ENCODE measurements around the gene ESRRB.

ESRRB gene

GRCh38 chr14:76446486-76446885 lies 70.5 kb downstream of the ESRRB start:
- no peak for DNase-seq (ENCODE audit: extremely low read depth in 1 of 2, low read depth in 1 of 2)

GRCh38 chr14:76446921-76447320 lies 71.0 kb downstream of the ESRRB start:
- DNase-seq (ENCODE audit: extremely low read depth in 1 of 2, low read depth in 1 of 2), result no peak

GRCh38 chr14:76450476-76450875 lies 74.5 kb downstream of the ESRRB start:
- DNase-seq (ENCODE audit: extremely low read depth in 1 of 2, low read depth in 1 of 2), result no peak

- DNase-seq (ENCODE audit: extremely low read depth in 1 of 2, low read depth in 1 of 2), result no peak
These were observed 80.3 kb downstream of the ESRRB start for GRCh38 chr14:76456200-76456599.

- no peak for DNase-seq (ENCODE audit: extremely low read depth in 1 of 2, low read depth in 1 of 2)
These were observed 81.1 kb downstream of the ESRRB start for GRCh38 chr14:76456891-76457586.

- no peak for DNase-seq (ENCODE audit: extremely low read depth in 1 of 2, low read depth in 1 of 2)
These were observed 81.9 kb downstream of the ESRRB start for GRCh38 chr14:76457841-76458240.

GRCh38 chr14:76461886-76462285 lies 85.9 kb downstream of the ESRRB start:
- no peak for DNase-seq (ENCODE audit: extremely low read depth in 1 of 2, low read depth in 1 of 2)

GRCh38 chr14:76462330-76462729 lies 86.4 kb downstream of the ESRRB start:
- no peak for DNase-seq (ENCODE audit: extremely low read depth in 1 of 2, low read depth in 1 of 2)

- no peak for DNase-seq (ENCODE audit: extremely low read depth in 1 of 2, low read depth in 1 of 2)
These were observed 87.2 kb downstream of the ESRRB start for GRCh38 chr14:76463105-76463504.

GRCh38 chr14:76464856-76465255 lies 88.9 kb downstream of the ESRRB start:
- no peak for DNase-seq (ENCODE audit: extremely low read depth in 1 of 2, low read depth in 1 of 2)

GRCh38 chr14:76465664-76466063 lies 89.7 kb downstream of the ESRRB start:
- no peak for DNase-seq (ENCODE audit: extremely low read depth in 1 of 2, low read depth in 1 of 2)

- DNase-seq (ENCODE audit: extremely low read depth in 1 of 2, low read depth in 1 of 2), result no peak
These were observed 91.8 kb downstream of the ESRRB start for GRCh38 chr14:76467711-76468155.

GRCh38 chr14:76472199-76472723 lies 96.3 kb downstream of the ESRRB start:
- no peak for DNase-seq (ENCODE audit: extremely low read depth in 1 of 2, low read depth in 1 of 2)

GRCh38 chr14:76473481-76474263 lies 97.7 kb downstream of the ESRRB start:
- DNase-seq (ENCODE audit: extremely low read depth in 1 of 2, low read depth in 1 of 2), result no peak

- no peak for DNase-seq (ENCODE audit: extremely low read depth in 1 of 2, low read depth in 1 of 2)
These were observed 104.5 kb downstream of the ESRRB start for GRCh38 chr14:76480426-76480825.

GRCh38 chr14:76484355-76484754 lies 108.4 kb downstream of the ESRRB start:
- no peak for DNase-seq (ENCODE audit: extremely low read depth in 1 of 2, low read depth in 1 of 2)

- no peak for DNase-seq (ENCODE audit: extremely low read depth in 1 of 2, low read depth in 1 of 2)
These were observed 110.4 kb downstream of the ESRRB start for GRCh38 chr14:76486251-76486743.

GRCh38 chr14:76488551-76488950 lies 112.6 kb downstream of the ESRRB start:
- no peak for DNase-seq (ENCODE audit: extremely low read depth in 1 of 2, low read depth in 1 of 2)

- DNase-seq (ENCODE audit: extremely low read depth in 1 of 2, low read depth in 1 of 2), result no peak
These were observed 113.7 kb downstream of the ESRRB start for GRCh38 chr14:76489667-76490066.

- no peak for DNase-seq (ENCODE audit: extremely low read depth in 1 of 2, low read depth in 1 of 2)
These were observed 114.2 kb downstream of the ESRRB start for GRCh38 chr14:76490111-76490510.

GRCh38 chr14:76490735-76491134 lies 114.8 kb downstream of the ESRRB start:
- DNase-seq (ENCODE audit: extremely low read depth in 1 of 2, low read depth in 1 of 2), result no peak
